ENCODE data around the gene SMC6.
A peak's percentile ranks its signal among the peaks of the same experiment; 100 is the strongest.

The SMC6 gene

GRCh38 chr2:17662723-17663122 lies 90.9 kb downstream of the SMC6 start:
- no peak overlapping the region for H3K27ac Mint-ChIP-seq
- H3K4me3 Mint-ChIP-seq = no peak overlapping the region
- no peaks in the 10 kb centered on the region for H3K27me3 Mint-ChIP-seq

DNA sequence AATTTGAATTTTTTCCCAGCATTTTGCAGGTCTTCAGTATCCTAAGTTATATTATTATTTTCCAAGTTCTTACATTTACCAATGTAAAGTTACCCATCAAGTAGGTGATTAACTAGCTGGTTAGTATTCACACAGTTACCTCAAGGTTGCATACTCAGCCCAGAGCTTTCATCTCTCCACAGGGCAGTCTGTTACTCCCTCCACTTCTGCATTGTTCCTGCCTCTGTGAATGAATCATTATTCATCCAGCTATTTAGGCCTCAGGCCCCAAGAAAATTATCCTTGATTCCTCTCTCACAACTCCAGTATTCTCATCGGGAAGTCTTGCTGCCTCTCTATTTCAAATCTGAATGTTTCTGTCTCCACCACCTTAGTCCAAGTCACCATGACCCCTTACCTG lies 92.2 kb downstream of the SMC6 start:
- no peak for DNase-seq
- no peak overlapping the region for H3K27ac Mint-ChIP-seq

More at GRCh38 chr2:17662723-17663122, 90.9 kb downstream of the SMC6 start:
- peaks cover 18% of the 10 kb centered on the region for H3K4me1 Mint-ChIP-seq (ENCODE audit: low read depth)
- no peaks in the 10 kb centered on the region for H3K9me3 Mint-ChIP-seq
- H3K36me3 Mint-ChIP-seq (ENCODE audit: low read depth) = peaks cover 74% of the 10 kb centered on the region
- DNase-seq = no peak

DNA sequence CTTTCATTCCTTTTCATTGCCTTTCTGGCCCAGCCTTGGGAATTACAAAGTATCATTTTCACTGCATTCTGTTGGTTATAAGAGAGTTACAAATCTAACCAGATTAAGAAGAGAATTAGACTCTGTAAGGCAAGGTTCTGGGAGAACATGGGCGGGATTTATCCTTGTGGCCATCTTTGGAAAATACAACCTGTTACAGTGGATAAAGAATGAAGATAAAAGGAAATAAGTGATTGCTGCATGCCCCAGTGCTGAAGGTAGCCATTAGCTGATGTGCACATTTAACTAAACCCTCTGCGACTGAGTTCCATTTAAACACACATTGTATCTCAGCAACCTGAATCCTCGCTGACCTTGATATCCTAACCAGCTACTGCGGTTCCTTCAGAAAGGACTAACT lies 93.4 kb downstream of the SMC6 start:
- Mint-ChIP-seq H3K27ac (no peak overlapping the region), H3K9me3 (no peaks in the 10 kb centered on the region), H3K4me1 (ENCODE audit: low read depth) (peaks cover 20% of the 10 kb centered on the region), H3K36me3 (ENCODE audit: low read depth) (peaks cover 52% of the 10 kb centered on the region), H3K27me3 (no peaks in the 10 kb centered on the region), H3K4me3 (no peak overlapping the region)
- DNase-seq = no peak

More for the DNA sequence above, 92.2 kb downstream of the SMC6 start:
- Mint-ChIP-seq H3K4me3 (no peak overlapping the region), H3K4me1 (ENCODE audit: low read depth) (peaks cover 20% of the 10 kb centered on the region), H3K27me3 (no peaks in the 10 kb centered on the region), H3K36me3 (ENCODE audit: low read depth) (peaks cover 63% of the 10 kb centered on the region), H3K9me3 (no peaks in the 10 kb centered on the region)

DNA sequence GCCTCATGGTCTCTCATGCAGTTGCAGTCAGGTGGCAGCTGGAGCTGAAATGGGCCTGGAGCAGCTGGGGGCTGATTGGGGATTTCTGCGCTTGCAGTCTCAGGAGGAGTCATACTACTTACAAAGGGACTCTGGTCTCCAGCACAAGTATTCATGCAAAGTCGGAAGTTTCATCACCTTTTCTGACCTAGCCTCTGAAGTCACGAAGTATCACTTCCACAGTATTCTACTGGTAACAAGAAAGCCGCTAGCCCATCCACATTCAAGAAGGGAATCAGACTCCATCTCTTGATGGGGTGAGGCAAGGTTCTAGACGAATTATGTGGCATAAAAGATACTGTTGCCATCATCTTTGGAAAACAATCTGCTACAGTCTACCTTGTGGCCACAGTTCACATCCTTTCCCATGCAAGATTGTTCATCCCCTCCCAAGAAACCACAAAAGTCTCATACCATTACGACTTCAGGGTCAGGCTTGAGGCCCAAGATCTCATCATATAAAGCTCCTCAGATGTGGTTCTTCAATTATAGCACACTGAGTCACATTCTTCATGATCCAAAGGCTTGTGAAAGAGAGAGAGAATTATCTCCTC lies 95.3 kb downstream of the SMC6 start:
- Mint-ChIP-seq H3K4me3 (no peak overlapping the region), H3K4me1 (ENCODE audit: low read depth) (peaks cover 20% of the 10 kb centered on the region), H3K36me3 (ENCODE audit: low read depth) (peaks cover 36% of the 10 kb centered on the region), H3K27me3 (no peaks in the 10 kb centered on the region), H3K9me3 (no peaks in the 10 kb centered on the region), H3K27ac (peak overlapping the region; percentile 73)
- no peak for DNase-seq

GRCh38 chr2:17657759-17658158 lies 95.9 kb downstream of the SMC6 start:
- Mint-ChIP-seq H3K9me3 (no peaks in the 10 kb centered on the region), H3K27ac (no peak overlapping the region), H3K4me3 (no peak overlapping the region), H3K27me3 (no peaks in the 10 kb centered on the region), H3K4me1 (ENCODE audit: low read depth) (peaks cover 20% of the 10 kb centered on the region), H3K36me3 (ENCODE audit: low read depth) (peaks cover 30% of the 10 kb centered on the region)
- no peak for DNase-seq

- DNase-seq = no peak
- H3K4me1 Mint-ChIP-seq (ENCODE audit: low read depth) = peaks cover 2% of the 10 kb centered on the region
- H3K27ac Mint-ChIP-seq = no peak overlapping the region
- no peaks in the 10 kb centered on the region for H3K9me3 Mint-ChIP-seq
- H3K4me3 Mint-ChIP-seq = no peak overlapping the region
- no peaks in the 10 kb centered on the region for H3K27me3 Mint-ChIP-seq
- H3K36me3 Mint-ChIP-seq (ENCODE audit: low read depth) = no peaks in the 10 kb centered on the region
Measured at GRCh38 chr2:17652681-17653394, 100.8 kb downstream of the SMC6 start.

GRCh38 chr2:17649026-17649425 lies 104.6 kb downstream of the SMC6 start:
- no peak overlapping the region for H3K27ac Mint-ChIP-seq
- no peaks in the 10 kb centered on the region for H3K9me3 Mint-ChIP-seq
- H3K4me3 Mint-ChIP-seq = no peak overlapping the region
- H3K27me3 Mint-ChIP-seq = no peaks in the 10 kb centered on the region
- peaks cover 9% of the 10 kb centered on the region for H3K4me1 Mint-ChIP-seq (ENCODE audit: low read depth)
- H3K36me3 Mint-ChIP-seq (ENCODE audit: low read depth) = no peaks in the 10 kb centered on the region
- DNase-seq = no peak

- Mint-ChIP-seq H3K27ac (no peak overlapping the region), H3K4me1 (ENCODE audit: low read depth) (peaks cover 9% of the 10 kb centered on the region), H3K4me3 (no peak overlapping the region), H3K27me3 (no peaks in the 10 kb centered on the region), H3K9me3 (no peaks in the 10 kb centered on the region), H3K36me3 (ENCODE audit: low read depth) (no peaks in the 10 kb centered on the region)
- DNase-seq = no peak
Measured at GRCh38 chr2:17648581-17648980, 105.0 kb downstream of the SMC6 start.

- H3K4me3 Mint-ChIP-seq = no peak overlapping the region
- no peak for DNase-seq
- H3K27me3 Mint-ChIP-seq = no peaks in the 10 kb centered on the region
- no peaks in the 10 kb centered on the region for H3K36me3 Mint-ChIP-seq (ENCODE audit: low read depth)
- peaks cover 15% of the 10 kb centered on the region for H3K4me1 Mint-ChIP-seq (ENCODE audit: low read depth)
- H3K9me3 Mint-ChIP-seq = no peaks in the 10 kb centered on the region
- H3K27ac Mint-ChIP-seq = no peak overlapping the region
Measured at GRCh38 chr2:17646838-17647701, 106.5 kb downstream of the SMC6 start.

DNA sequence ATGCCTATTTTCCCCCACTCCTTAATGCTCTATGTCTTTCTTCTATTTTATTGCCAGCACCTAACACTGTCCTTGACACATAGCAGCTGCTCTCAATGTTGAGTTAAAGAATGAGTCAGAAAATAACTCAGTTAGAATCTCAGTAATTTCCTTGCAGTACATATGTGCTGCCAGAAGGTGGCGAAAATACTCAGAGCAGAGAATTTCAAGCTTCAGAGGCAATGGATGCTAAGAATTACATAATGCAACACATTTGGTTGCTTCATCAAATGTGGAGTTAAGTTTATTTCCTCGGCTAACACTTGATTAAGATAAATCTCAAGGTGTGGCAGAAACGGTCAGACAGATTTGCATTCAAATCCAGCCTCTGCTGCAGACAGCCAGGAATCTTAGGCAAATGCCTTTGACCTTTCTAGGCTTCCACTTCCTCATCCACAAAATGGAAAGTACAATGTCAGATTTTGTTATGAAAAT lies 107.5 kb downstream of the SMC6 start:
- DNase-seq = no peak
- H3K27me3 Mint-ChIP-seq = no peaks in the 10 kb centered on the region
- H3K4me3 Mint-ChIP-seq = no peak overlapping the region
- H3K9me3 Mint-ChIP-seq = no peaks in the 10 kb centered on the region
- peaks cover 15% of the 10 kb centered on the region for H3K4me1 Mint-ChIP-seq (ENCODE audit: low read depth)
- no peaks in the 10 kb centered on the region for H3K36me3 Mint-ChIP-seq (ENCODE audit: low read depth)
- H3K27ac Mint-ChIP-seq = no peak overlapping the region

DNA sequence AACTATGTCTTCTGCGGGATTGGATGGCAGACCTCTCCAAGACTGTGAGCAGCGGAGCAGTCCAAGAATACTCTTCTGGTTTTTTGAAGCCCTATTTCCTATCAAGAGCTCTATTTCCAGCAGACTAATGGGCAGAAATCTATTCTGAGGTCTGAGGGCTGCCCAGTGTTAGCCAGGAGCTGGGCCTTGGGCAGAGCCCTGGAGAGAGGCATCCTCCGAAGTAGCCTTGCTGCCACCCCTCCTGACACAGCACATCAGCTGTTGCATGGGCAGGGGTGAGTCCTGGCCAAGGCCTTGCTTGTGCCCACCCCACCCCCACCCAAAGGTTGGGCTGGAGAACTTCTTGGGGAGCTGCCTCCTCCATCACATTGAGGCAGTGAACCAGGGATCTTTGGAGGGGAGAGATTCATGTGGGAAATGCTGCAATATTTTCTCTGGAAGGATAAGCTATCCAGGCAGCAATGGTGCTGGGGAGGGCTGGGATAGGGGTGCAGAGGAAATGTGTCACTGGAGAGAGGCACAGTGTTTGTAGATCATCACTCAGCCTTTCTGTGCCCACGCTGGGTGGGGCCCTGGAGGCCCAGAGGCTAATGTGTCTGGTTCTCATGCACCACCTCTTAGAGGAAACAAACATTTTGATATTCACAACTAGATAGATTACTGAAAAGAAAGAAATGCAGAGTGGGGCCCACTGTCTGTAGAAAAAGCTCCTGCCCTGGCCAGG lies 108.5 kb downstream of the SMC6 start:
- Mint-ChIP-seq H3K27ac (no peak overlapping the region), H3K4me1 (ENCODE audit: low read depth) (peaks cover 15% of the 10 kb centered on the region)
- no peak for DNase-seq

DNA sequence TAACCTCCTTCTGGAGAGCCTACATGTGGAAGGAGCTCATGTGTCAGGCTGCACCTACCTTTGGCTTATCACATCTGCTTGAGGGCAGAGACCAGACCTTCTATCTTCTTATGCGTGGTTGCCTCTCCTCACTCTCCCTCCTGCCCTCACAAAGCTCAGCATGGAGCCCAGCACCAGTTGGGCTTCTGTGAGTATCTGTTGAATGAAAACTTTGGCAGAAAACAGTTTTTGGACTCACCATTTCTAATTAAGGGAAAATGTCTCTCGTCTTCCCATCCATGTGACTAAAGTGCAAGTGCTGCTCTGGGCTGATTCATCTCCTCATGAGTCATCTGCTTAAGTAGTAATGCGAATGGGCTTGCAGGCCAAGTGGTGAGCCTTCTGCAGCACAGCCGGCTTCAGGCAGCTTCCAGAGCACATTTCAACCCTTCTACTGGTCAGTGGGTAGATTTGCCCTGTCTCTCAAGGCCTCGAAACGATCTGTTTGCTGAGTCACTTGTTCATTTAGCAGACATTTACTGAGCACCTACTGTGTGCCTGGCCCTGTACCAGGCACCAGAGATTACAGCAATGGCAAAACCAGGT lies 110.5 kb downstream of the SMC6 start:
- no peak for DNase-seq
- Mint-ChIP-seq H3K9me3 (no peaks in the 10 kb centered on the region), H3K36me3 (ENCODE audit: low read depth) (no peaks in the 10 kb centered on the region), H3K4me1 (ENCODE audit: low read depth) (peaks cover 15% of the 10 kb centered on the region), H3K27ac (peak overlapping the region; percentile 60), H3K4me3 (no peak overlapping the region), H3K27me3 (no peaks in the 10 kb centered on the region)

More for the DNA sequence above, 108.5 kb downstream of the SMC6 start:
- no peak overlapping the region for H3K4me3 Mint-ChIP-seq
- H3K27me3 Mint-ChIP-seq = no peaks in the 10 kb centered on the region
- H3K36me3 Mint-ChIP-seq (ENCODE audit: low read depth) = no peaks in the 10 kb centered on the region
- H3K9me3 Mint-ChIP-seq = no peaks in the 10 kb centered on the region

GRCh38 chr2:17640406-17640805 lies 113.2 kb downstream of the SMC6 start:
- Mint-ChIP-seq H3K27ac (no peak overlapping the region), H3K4me1 (ENCODE audit: low read depth) (peaks cover 8% of the 10 kb centered on the region), H3K36me3 (ENCODE audit: low read depth) (no peaks in the 10 kb centered on the region), H3K9me3 (no peaks in the 10 kb centered on the region), H3K4me3 (no peak overlapping the region), H3K27me3 (no peaks in the 10 kb centered on the region)
- no peak for DNase-seq

DNA sequence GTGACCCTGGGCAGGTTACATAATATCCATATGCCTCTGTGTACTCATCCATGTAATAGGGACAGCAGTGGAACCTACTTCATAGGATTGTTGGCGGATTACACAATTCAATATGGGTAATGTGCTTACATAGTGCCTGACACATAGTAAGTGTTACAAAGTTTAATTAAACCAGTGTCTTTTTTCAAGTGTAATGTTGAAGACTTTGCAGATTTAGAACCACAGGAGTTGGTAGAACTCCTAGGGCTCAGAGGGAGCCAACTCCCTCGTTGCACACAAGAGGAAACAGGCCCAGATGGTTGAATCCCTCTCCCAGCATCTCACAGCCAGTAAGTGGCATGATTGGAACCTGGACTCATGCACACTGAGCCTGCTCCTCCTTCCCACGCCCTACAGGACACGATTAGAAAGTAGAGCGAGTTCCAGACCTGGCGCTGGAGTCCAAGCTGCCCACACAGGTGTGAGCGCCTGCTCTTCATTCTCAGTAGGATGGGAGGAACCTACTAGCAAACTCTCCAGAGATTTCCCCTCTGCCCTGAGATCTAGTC lies 115.3 kb downstream of the SMC6 start:
- H3K27ac Mint-ChIP-seq = no peak overlapping the region
- DNase-seq = no peak
- H3K36me3 Mint-ChIP-seq (ENCODE audit: low read depth) = no peaks in the 10 kb centered on the region
- H3K27me3 Mint-ChIP-seq = no peaks in the 10 kb centered on the region
- H3K4me3 Mint-ChIP-seq = no peak overlapping the region
- H3K4me1 Mint-ChIP-seq (ENCODE audit: low read depth) = peaks cover 5% of the 10 kb centered on the region
- H3K9me3 Mint-ChIP-seq = no peaks in the 10 kb centered on the region

All from activated T-cell treated with anti-CD3 and anti-CD28 coated beads, Interleukin-2, amount 50 U/mL, for 24 hours (primary cell).